Measurements from ENCODE around the gene DDI2. TPM values are rescaled to one million over a fixed set of nuclear protein-coding genes. Genes with fewer than 3 reads are reported as not detected.

Gene DDI2
- polyA plus RNA-seq, 1 donor from 2014 or later: 3.8 TPM

- no peak overlapping the region for H3K9ac ChIP-seq (ENCODE audit: low read length)
- H3K27ac ChIP-seq (ENCODE audit: low read length): no peak overlapping the region
- no peaks in the 10 kb centered on the region for H3K36me3 ChIP-seq (ENCODE audit: insufficient read depth, low read length)
- no peak overlapping the region for H2AFZ ChIP-seq (ENCODE audit: low read depth, low read length)
- H3K4me2 ChIP-seq (ENCODE audit: low read length): no peak overlapping the region
- H3K27me3 ChIP-seq (ENCODE audit: insufficient read depth, low read depth, low read length): no peaks in the 10 kb centered on the region
- H3K79me2 ChIP-seq (replicated peaks; ENCODE audit: insufficient read depth, low read length): no peaks in the 10 kb centered on the region
- TF ChIP-seq CTCF (IDR thresholded peaks at IDR 0.05; ENCODE audit: poor library complexity, severe bottlenecking) (no peak), REST (IDR thresholded peaks at IDR 0.05; ENCODE audit: borderline replicate concordance) (no peak), TAF1 (IDR thresholded peaks at IDR 0.05; ENCODE audit: low read depth) (no peak), EP300 (conservative IDR thresholded peaks at IDR 0.05; ENCODE audit: poor library complexity, severe bottlenecking) (no peak), MXI1 (conservative IDR thresholded peaks at IDR 0.05; ENCODE audit: poor library complexity, severe bottlenecking) (no peak), SMC3 (conservative IDR thresholded peaks at IDR 0.05; ENCODE audit: poor library complexity) (no peak), RAD21 (conservative IDR thresholded peaks at IDR 0.05) (no peak), POLR2AphosphoS5 (IDR thresholded peaks at IDR 0.05) (no peak), EZH2 (IDR thresholded peaks at IDR 0.05; ENCODE audit: borderline replicate concordance, insufficient read depth, low read length, poor library complexity, severe bottlenecking) (no peak)
- H3K4me3 ChIP-seq (ENCODE audit: low read length): no peak overlapping the region
- H4K20me1 ChIP-seq (ENCODE audit: insufficient read depth): no peaks in the 10 kb centered on the region
- no peaks in the 10 kb centered on the region for H3K9me3 ChIP-seq (ENCODE audit: low read length)
- H3F3A ChIP-seq (ENCODE audit: insufficient read depth, low read length, poor library complexity, severe bottlenecking): no peaks in the 10 kb centered on the region
- H3K9me2 ChIP-seq (ENCODE audit: insufficient read depth, low read length): no peaks in the 10 kb centered on the region
Measured at GRCh38 chr1:15640667-15641066, 23.4 kb downstream of the DDI2 start.

GRCh38 chr1:15649937-15650336 lies 32.7 kb downstream of the DDI2 start:
- Histone ChIP-seq H3F3A (ENCODE audit: insufficient read depth, low read length, poor library complexity, severe bottlenecking) (no peaks in the 10 kb centered on the region), H3K27ac (ENCODE audit: low read length) (no peak overlapping the region), H2AFZ (ENCODE audit: low read depth, low read length) (no peak overlapping the region), H3K9ac (ENCODE audit: low read length) (no peak overlapping the region), H3K9me2 (ENCODE audit: insufficient read depth, low read length) (no peaks in the 10 kb centered on the region), H4K20me1 (ENCODE audit: insufficient read depth) (no peaks in the 10 kb centered on the region), H3K4me2 (ENCODE audit: low read length) (no peak overlapping the region), H3K27me3 (ENCODE audit: insufficient read depth, low read depth, low read length) (no peaks in the 10 kb centered on the region), H3K4me3 (ENCODE audit: low read length) (no peak overlapping the region), H3K36me3 (ENCODE audit: insufficient read depth, low read length) (no peaks in the 10 kb centered on the region), H3K9me3 (ENCODE audit: low read length) (no peaks in the 10 kb centered on the region), H3K79me2 (replicated peaks; ENCODE audit: insufficient read depth, low read length) (no peaks in the 10 kb centered on the region)
- no peak for TF ChIP-seq MXI1 (conservative IDR thresholded peaks at IDR 0.05; ENCODE audit: poor library complexity, severe bottlenecking)
- TF ChIP-seq REST (IDR thresholded peaks at IDR 0.05; ENCODE audit: borderline replicate concordance): no peak
- TF ChIP-seq CTCF (IDR thresholded peaks at IDR 0.05; ENCODE audit: poor library complexity, severe bottlenecking): no peak
- no peak for TF ChIP-seq SMC3 (conservative IDR thresholded peaks at IDR 0.05; ENCODE audit: poor library complexity)
- TF ChIP-seq RAD21 (conservative IDR thresholded peaks at IDR 0.05): no peak
- TF ChIP-seq POLR2AphosphoS5 (IDR thresholded peaks at IDR 0.05): no peak

Measured in neural cell (in vitro differentiated cells).